ENCODE results near the gene UQCC2. TPM values are rescaled to one million over a fixed set of nuclear protein-coding genes. Genes with fewer than 3 reads are reported as not detected.

Gene UQCC2
- total RNA-seq, 1 donor from 2014 or later, result 48.7 TPM

DNA sequence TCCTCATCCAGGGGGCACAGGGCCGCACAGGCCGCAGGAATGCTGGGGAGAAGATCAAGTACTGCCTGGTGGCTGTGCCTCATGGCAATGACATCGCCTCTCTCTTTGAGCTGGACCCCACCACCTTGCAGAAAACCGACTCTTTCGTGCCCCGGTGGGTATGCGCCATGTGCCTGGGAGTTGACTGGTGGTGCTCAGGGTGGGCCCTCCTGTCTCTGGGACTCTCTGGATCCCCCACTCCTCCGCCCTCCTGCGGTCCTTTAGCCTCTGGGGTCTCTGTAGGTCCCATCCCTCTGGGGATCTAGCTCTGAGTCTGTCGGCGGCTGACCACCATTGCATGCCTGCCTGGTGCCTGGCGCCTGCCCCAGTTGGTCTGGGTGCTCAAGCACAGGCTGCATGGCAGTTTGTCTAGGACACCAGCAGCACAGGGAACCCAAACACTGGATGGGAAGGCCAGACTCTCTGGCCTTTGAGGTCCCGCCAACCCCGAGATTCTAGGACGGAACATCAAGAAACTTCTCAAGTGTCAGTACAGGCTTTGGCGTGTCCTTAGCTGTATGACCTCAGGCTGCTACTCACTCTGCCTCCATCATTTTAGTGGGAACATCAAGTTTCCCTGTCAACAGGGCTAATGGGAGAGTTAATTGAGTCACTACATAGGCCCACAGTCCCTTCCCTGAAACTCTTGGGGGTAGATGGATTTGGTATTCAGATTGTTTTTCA, 47.6 kb downstream of the UQCC2 start:
- H3K27ac Mint-ChIP-seq (ENCODE audit: unreplicated experiment), result no peak overlapping the region
- no peaks in the 10 kb centered on the region for H3K36me3 Mint-ChIP-seq (ENCODE audit: unreplicated experiment)
- H3K9me3 Mint-ChIP-seq (ENCODE audit: unreplicated experiment), result no peaks in the 10 kb centered on the region
- peaks cover 4% of the 10 kb centered on the region for H3K4me1 Mint-ChIP-seq (ENCODE audit: low read depth, unreplicated experiment)
- H3K27me3 Mint-ChIP-seq (ENCODE audit: unreplicated experiment), result peaks cover 4% of the 10 kb centered on the region
- no peak overlapping the region for H3K4me3 Mint-ChIP-seq (ENCODE audit: unreplicated experiment)
- no peak for DNase-seq
- TF ChIP-seq CTCF (IDR thresholded peaks at IDR 0.05; ENCODE audit: partially characterized antibody, unreplicated experiment), result no peak

DNA sequence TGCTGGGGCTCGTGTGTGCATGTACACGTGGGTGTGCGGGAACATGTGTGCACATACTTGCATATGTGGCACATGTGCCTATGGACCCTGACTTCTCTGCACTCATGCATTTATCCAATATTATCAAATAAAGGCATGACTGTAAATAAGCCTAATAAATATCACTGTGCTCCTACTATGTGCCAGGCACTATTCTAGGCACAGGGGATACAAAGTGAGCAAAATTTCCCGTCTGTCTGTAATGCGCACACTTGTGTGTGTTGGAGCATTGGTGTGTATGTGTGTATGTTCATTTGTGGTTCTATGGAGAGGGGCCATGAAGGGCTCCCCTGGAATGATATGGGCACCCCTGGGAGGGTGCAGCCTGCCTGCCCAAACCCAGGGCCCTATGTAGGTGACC, 48.5 kb downstream of the UQCC2 start:
- Mint-ChIP-seq H3K27ac (ENCODE audit: unreplicated experiment) (no peak overlapping the region), H3K36me3 (ENCODE audit: unreplicated experiment) (no peaks in the 10 kb centered on the region)

DNA sequence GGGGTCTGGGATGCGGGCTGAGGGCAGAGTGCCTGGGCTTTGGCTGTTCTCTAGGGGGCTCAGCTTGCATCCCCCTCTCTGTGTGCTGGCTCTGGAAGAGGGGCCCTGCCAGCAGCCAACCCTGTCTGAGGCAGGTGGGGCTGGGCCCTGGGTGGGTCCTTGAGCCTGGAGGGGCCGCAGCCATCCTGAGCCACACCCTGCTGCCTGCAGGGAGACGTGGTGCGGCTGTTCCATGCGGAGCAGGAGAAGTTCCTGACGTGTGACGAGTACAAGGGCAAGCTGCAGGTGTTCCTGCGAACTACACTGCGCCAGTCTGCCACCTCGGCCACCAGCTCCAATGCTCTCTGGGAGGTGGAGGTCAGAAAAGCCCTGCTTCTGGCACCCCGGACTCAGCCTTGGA, 49.2 kb downstream of the UQCC2 start:
- Mint-ChIP-seq H3K9me3 (ENCODE audit: unreplicated experiment) (peaks cover 2% of the 10 kb centered on the region), H3K27me3 (ENCODE audit: unreplicated experiment) (peaks cover 4% of the 10 kb centered on the region), H3K36me3 (ENCODE audit: unreplicated experiment) (no peaks in the 10 kb centered on the region), H3K27ac (ENCODE audit: unreplicated experiment) (no peak overlapping the region), H3K4me3 (ENCODE audit: unreplicated experiment) (no peak overlapping the region), H3K4me1 (ENCODE audit: low read depth, unreplicated experiment) (peaks cover 4% of the 10 kb centered on the region)
- no peak for DNase-seq
- no peak for TF ChIP-seq CTCF (IDR thresholded peaks at IDR 0.05; ENCODE audit: partially characterized antibody, unreplicated experiment)

More for the DNA sequence above, 48.5 kb downstream of the UQCC2 start:
- no peak for TF ChIP-seq CTCF (IDR thresholded peaks at IDR 0.05; ENCODE audit: partially characterized antibody, unreplicated experiment)
- Mint-ChIP-seq H3K4me1 (ENCODE audit: low read depth, unreplicated experiment) (peaks cover 3% of the 10 kb centered on the region), H3K9me3 (ENCODE audit: unreplicated experiment) (peaks cover 2% of the 10 kb centered on the region), H3K4me3 (ENCODE audit: unreplicated experiment) (no peak overlapping the region), H3K27me3 (ENCODE audit: unreplicated experiment) (peaks cover 4% of the 10 kb centered on the region)
- no peak for DNase-seq

DNA sequence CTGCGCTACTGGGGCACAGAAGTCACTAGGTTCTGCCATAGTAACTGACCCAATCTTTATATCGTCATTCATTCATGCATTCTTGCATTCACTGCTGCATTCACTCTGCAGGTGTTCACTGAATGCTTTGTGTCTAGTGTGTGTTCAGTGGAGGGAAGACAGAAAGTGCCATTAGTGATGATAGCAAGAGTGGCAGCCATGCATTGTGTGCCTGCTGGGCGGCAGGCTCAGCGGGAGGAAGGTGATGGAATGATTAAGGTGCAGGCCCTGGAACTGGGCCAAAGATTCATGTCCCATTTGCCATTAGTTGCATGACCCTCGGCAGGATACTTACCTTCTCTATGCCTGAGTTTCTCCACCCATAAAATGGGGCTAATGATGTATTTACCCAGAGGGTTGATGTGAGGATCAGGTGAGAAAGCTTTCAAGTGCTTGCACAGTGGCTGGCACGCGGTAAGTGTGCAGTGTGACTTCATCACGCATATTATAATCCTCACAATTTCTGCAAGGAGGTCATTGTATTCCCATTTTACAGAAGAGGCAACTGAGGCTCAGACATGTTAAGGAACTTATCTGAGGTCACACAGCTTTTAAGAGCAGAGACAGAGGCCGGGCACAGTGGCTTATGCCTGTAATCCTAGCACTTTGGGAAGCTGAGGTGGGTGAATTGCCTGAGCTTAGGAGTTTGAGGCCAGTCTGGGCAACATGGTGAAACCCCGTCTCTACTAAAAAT, 50.2 kb downstream of the UQCC2 start:
- no peak for TF ChIP-seq CTCF (IDR thresholded peaks at IDR 0.05; ENCODE audit: partially characterized antibody, unreplicated experiment)
- Mint-ChIP-seq H3K9me3 (ENCODE audit: unreplicated experiment) (peaks cover 3% of the 10 kb centered on the region), H3K27ac (ENCODE audit: unreplicated experiment) (no peak overlapping the region)

DNA sequence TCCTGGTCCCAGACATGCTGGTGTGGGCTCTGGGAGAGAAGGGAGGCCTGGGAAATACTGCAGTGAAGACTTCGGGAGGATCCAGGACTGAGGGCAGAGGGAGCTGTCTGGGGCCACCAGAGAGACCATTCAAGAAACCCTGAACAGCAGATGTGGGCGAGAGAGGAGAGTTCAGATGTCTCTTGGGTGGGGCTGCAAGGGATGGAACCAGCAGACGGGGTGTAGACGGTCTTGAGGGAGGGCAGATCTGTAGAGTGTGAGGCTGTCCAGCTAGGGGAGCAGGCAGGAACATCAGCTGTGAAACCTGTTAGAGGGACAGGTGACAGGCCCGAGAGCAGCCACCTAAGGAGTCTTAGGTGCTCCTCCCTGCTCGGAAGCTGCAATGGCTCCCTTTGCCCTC, 51.5 kb downstream of the UQCC2 start:
- DNase-seq, result no peak
- Mint-ChIP-seq H3K4me1 (ENCODE audit: low read depth, unreplicated experiment) (peaks cover 4% of the 10 kb centered on the region), H3K36me3 (ENCODE audit: unreplicated experiment) (no peaks in the 10 kb centered on the region), H3K27ac (ENCODE audit: unreplicated experiment) (no peak overlapping the region), H3K9me3 (ENCODE audit: unreplicated experiment) (peaks cover 3% of the 10 kb centered on the region), H3K4me3 (ENCODE audit: unreplicated experiment) (no peak overlapping the region), H3K27me3 (ENCODE audit: unreplicated experiment) (peaks cover 4% of the 10 kb centered on the region)
- TF ChIP-seq CTCF (IDR thresholded peaks at IDR 0.05; ENCODE audit: partially characterized antibody, unreplicated experiment), result no peak

More for the DNA sequence above, 50.2 kb downstream of the UQCC2 start:
- H3K27me3 Mint-ChIP-seq (ENCODE audit: unreplicated experiment), result peaks cover 4% of the 10 kb centered on the region
- peaks cover 4% of the 10 kb centered on the region for H3K4me1 Mint-ChIP-seq (ENCODE audit: low read depth, unreplicated experiment)
- no peak overlapping the region for H3K4me3 Mint-ChIP-seq (ENCODE audit: unreplicated experiment)
- no peaks in the 10 kb centered on the region for H3K36me3 Mint-ChIP-seq (ENCODE audit: unreplicated experiment)
- no peak for DNase-seq
